NT2/D1 (cell line): ENCODE data around the gene PDE6D.
"Not testable (repeated sequence)": the region's sequence is repeated elsewhere in the genome, so short reads cannot be mapped to it uniquely, and the experiment has no call there.

ENCODE experiments used
- DNase-seq: peaks from one replicate; pipeline ENCODE4 v3.0.0-alpha.2; 2011; ENCODE audit warnings: low read depth, low spot score
- H3K27me3 ChIP-seq: 2 replicates; pipeline ENCODE4 v1.6.0; 2011; ENCODE audit warnings: mild to moderate bottlenecking; ENCODE audit not compliant: insufficient read length, insufficient read depth
- H3K36me3 ChIP-seq: 2 replicates; pipeline ENCODE4 v1.6.1; 2011; ENCODE audit warnings: mild to moderate bottlenecking, low read length, mixed read lengths; ENCODE audit not compliant: insufficient read depth, insufficient read length
- H3K4me1 ChIP-seq: 2 replicates; pipeline ENCODE4 v1.5.1; 2011; ENCODE audit not compliant: insufficient read depth, insufficient read length
- H3K4me3 ChIP-seq: 2 replicates; pipeline ENCODE4 v1.5.1; 2011; ENCODE audit warnings: low read depth; ENCODE audit not compliant: insufficient read length
- H3K9ac ChIP-seq: 2 replicates; pipeline ENCODE4 v1.6.0; 2011; ENCODE audit warnings: low read depth; ENCODE audit not compliant: insufficient read length
- H3K9me3 ChIP-seq: 2 replicates; pipeline ENCODE4 v1.5.1; 2011; ENCODE audit warnings: mild to moderate bottlenecking, low read length; ENCODE audit not compliant: insufficient read depth
- SUZ12 ChIP-seq: IDR thresholded peaks from 2 replicates; pipeline ENCODE4 v1.6.1; 2011; ENCODE audit not compliant: insufficient read length, insufficient read depth; ENCODE audit errors: extremely low read depth
- YY1 ChIP-seq: IDR thresholded peaks from 2 replicates; pipeline ENCODE4 v1.6.1; 2011; ENCODE audit not compliant: insufficient read length, insufficient read depth
- ZNF274 ChIP-seq: IDR thresholded peaks from 2 replicates; pipeline ENCODE4 v1.6.1; 2011; ENCODE audit warnings: mild to moderate bottlenecking, low read depth, low read length

The PDE6D gene

DNA sequence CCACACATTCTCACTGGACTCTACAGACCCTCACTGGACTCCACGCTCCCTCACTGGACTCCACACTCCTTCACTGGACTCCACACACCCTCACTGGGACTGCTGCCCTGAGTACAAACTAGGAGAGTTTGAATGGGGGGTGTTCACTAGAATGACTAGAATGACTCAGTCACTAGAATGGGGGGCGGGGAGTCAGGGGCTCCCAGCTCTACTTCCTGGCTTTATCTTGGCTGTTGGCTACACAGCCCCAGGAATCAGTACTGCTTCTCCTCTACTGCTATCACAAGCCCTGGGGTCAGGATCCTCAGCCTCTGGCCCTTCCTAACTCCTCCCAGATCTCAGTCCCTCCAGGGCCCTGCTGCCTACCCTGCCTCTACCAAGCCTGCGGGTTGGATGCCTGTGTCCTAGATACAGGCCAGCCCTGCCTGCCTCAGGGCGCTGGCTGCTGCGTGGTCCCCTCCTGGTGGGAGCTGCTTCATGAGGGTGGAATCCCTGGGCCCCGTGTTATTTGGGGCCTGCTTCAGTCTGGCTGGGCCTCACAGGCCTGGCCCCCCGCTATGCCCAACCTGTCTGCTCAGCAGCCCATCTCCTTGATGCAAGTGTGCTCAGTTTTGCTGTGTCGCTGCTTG is 65.0 kb downstream of the PDE6D start:
- Histone ChIP-seq H3K27me3 (no peaks in the 10 kb centered on the region), H3K36me3 (peaks cover 19% of the 10 kb centered on the region), H3K9ac (peak overlapping the region; percentile 37), H3K9me3 (no peaks in the 10 kb centered on the region), H3K4me3 (no peak overlapping the region), H3K4me1 (peaks cover 39% of the 10 kb centered on the region)
- no peak for TF ChIP-seq YY1
- DNase-seq = no peak

- H3K9me3 ChIP-seq = no peaks in the 10 kb centered on the region
- TF ChIP-seq ZNF274 = no peak
- no peak for TF ChIP-seq YY1
- TF ChIP-seq SUZ12 = no peak
Observed at GRCh38 chr2:231715499-231715837, 65.6 kb downstream of the PDE6D start.

GRCh38 chr2:231714639-231715498 is 66.2 kb downstream of the PDE6D start:
- Histone ChIP-seq H3K4me1 (peaks cover 39% of the 10 kb centered on the region), H3K27me3 (no peaks in the 10 kb centered on the region), H3K4me3 (no peak overlapping the region), H3K9ac (peak overlapping the region; percentile 44), H3K36me3 (peaks cover 31% of the 10 kb centered on the region), H3K9me3 (no peaks in the 10 kb centered on the region)
- DNase-seq = peak; percentile 78
- TF ChIP-seq ZNF274 (no peak), YY1 (no peak), SUZ12 (no peak)

More at GRCh38 chr2:231715499-231715837, 65.6 kb downstream of the PDE6D start:
- Histone ChIP-seq H3K27me3 (no peaks in the 10 kb centered on the region), H3K9ac (peak overlapping the region; percentile 37), H3K4me3 (no peak overlapping the region), H3K4me1 (peaks cover 39% of the 10 kb centered on the region), H3K36me3 (peaks cover 26% of the 10 kb centered on the region)
- no peak for DNase-seq

- TF ChIP-seq SUZ12 (no peak), ZNF274 (no peak), YY1 (no peak)
- peak overlapping the region; percentile 44 for H3K9ac ChIP-seq
- H3K36me3 ChIP-seq = peaks cover 40% of the 10 kb centered on the region
Observed at GRCh38 chr2:231713730-231714638, 67.1 kb downstream of the PDE6D start.

DNA sequence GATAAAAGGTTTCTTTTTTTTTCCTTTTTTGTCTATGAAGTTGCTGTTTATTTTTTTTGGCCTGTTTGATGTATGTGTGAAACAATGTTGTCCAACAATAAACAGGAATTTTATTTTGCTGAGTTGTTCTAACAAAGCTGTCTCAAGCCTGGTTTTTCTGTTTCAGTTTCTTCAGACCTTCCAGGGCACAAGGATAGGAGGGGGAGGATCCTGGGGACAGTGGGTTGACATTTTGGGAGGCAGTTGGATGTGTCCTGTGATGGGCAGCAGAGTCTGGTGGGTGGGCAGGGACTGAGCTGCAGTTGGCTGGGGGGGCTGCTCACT is 67.7 kb downstream of the PDE6D start:
- H3K36me3 ChIP-seq = peaks cover 45% of the 10 kb centered on the region
- H3K9me3 ChIP-seq, DNase-seq, H3K27me3 ChIP-seq, H3K9ac ChIP-seq, H3K4me3 ChIP-seq: not testable (repeated sequence)
- peaks cover 39% of the 10 kb centered on the region for H3K4me1 ChIP-seq

More at GRCh38 chr2:231713730-231714638, 67.1 kb downstream of the PDE6D start:
- Histone ChIP-seq H3K4me3 (no peak overlapping the region), H3K9me3 (no peaks in the 10 kb centered on the region), H3K4me1 (peaks cover 39% of the 10 kb centered on the region), H3K27me3 (no peaks in the 10 kb centered on the region)
- peak; percentile 89 for DNase-seq

- Histone ChIP-seq H3K9ac (peak overlapping the region; percentile 99), H3K4me1 (peaks cover 35% of the 10 kb centered on the region), H3K4me3 (peak overlapping the region; percentile 98), H3K36me3 (peaks cover 45% of the 10 kb centered on the region)
- H3K9me3 ChIP-seq, DNase-seq, H3K27me3 ChIP-seq: not testable (repeated sequence)
Observed at GRCh38 chr2:231712451-231713021, 68.5 kb downstream of the PDE6D start.
